ENCODE results near the gene ZNF266.
A peak's percentile ranks its signal among the peaks of the same experiment; 100 is the strongest.

The ZNF266 gene

DNA sequence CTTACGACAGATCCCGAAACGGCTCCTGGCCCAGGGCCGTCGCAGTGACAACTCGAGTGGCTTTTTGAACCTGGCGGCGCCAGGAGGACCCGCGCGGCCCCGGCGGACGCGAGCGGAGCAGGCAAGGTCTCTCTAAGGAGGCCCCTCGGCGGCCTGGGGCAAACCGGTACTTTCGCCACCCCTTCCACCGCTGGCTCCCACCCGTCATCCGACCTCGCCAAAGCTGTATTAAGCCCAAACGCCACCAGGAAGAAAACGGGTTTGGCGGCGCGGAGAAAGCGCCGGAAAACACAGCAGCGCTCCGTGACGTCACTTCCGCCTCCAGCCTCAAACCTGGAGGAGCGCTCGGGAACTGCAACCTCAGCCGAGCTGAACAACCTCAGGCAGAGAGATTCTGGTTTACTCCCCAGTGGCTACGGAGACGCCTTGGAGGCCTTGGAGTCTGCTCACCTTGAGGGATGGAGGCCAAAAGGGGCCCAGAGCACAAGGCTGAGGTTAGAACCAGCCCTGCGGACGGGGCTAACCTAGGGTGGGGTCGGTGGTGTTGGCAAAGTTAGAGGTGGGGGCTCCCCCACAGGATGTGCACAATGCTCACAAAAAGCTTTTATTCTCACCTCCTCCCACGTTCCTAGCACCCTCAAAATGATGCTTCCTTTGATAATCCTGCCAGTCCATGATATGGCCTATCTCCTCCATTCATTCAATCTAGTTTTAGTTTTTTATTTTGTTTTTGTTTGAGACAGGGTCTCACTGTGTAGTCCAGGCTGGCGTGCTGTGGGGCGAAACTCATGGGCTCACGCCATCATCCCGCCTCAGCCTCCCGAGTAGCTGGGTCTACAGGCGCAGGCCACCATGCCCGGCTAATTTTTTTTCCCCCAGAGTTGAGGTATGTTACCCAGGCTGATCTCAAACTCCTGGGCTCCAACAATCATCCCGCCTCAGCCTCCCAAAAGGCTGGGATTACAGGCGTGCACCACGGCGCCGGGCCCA lies at the start of gene ZNF266:
Gene ZNF266 (minus strand): TSS at position 295 of the 990 bp plus-strand sequence. CDS start 15,484 bp downstream, outside the sequence.
- peak; percentile 81 to 84 for DNase-seq (ENCODE audit: low read depth in 2 of 2, low spot score in 1 of 2)

DNA sequence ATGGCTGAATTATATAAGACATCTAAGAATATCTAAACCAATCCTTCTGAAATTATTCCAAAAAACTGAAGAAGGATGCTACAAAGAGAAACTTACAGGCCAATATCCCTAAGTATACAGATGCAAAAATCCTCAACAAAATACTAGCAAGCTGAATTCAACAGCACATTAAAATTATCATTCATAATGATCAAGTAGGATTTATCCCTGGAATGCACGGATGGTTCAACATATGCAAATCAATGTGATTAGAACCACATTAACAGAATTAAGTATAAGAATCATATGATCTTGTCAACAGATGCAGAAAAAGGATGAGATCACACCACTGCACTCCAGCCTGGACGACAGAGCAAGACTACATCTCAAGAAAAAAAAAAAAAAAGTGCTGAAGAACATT lies 49.8 kb upstream of the ZNF266 start:
- DNase-seq (ENCODE audit: low read depth in 2 of 2, low spot score in 1 of 2): no peak

DNA sequence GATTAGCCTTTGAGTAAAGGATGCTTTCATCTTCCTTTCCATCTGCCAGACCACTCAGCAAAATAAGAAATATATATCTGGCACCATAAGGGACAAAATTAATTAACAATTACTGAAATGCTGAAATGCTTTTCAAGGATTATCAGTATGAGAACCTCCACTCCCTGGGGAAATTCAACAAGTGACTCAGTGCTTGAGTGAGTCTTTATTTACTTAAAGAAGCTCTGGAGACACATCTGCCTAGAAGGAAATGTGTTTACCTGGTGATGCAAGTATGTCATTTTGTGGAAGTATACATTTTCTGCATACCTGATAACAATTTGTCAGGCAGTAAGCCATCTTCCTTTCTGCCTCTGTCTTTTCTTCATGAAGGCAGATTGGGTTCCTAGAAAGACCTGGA lies 39.6 kb upstream of the ZNF266 start:
- DNase-seq (ENCODE audit: low read depth in 2 of 2, low spot score in 1 of 2): no peak

DNA sequence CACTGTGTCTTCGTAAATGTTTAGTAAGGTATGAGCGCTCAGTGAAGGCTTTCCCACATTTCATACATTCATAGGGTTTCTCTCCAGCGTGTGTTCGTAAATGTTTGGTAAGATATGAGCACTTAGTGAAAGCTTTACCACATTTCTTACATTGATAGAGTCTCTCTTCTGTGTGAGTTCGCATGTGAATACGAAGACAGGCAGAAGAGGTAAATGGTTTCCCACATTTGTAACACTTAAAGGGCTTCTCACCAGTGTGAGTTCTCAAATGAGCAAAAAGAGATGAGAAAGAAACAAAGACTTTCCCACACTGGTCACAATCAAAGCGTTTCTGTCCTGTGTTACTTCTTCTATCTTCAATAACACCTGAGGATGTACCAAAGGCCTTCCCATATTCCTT lies 31.8 kb upstream of the ZNF266 start:
- DNase-seq (ENCODE audit: low read depth in 2 of 2, low spot score in 1 of 2): no peak

DNA sequence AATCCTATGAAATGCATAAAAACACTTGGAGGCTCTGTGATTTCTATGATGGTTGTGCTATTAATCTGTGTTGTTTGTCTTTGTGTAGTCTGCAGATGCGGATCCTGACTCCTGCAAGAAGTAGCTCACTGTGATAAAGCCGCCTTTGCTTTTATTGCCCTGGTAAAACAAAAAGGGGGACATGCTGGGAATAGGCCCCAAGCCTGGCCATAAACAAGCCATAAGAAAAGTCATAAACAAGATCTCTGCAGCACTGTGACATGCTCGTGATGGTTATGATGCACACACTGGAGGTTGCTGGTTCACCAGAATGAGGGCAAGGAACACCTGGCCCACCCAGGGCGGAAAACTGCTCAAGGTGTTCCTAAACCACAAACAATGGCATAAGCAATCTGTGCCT lies 26.6 kb upstream of the ZNF266 start:
- DNase-seq (ENCODE audit: low read depth in 2 of 2, low spot score in 1 of 2): no peak

DNA sequence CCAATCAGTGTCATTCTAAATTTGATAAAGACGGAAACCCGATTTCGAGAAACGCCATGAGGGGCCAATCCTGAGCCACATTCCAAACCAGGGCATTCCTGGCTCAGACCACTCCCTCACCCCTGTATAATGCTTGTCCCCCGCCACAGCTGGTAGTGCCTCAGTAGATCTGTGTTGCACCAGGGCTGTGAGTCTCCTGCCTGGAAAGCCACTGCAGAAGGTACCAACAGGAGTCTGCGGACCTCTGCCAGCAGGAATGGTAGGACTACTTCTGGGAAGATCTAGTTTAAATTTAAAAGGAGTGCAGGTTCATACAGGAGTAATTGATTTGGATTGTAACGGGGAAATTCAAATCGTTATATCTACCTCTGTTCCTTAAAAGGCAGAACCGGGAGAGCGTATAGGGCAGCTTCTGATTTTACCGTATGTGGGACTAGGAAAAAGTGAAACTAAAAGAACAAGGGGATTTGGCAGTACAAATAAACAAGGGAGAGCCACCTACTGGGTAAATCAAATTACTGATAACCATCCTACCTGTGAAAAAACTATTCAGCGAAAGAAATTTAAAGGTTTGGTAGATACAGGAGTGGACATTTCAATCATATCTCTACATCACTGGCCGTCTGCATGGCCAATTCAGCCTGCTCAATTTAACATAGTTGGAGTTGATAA lies 20.8 kb upstream of the ZNF266 start:
- DNase-seq (ENCODE audit: low read depth in 2 of 2, low spot score in 1 of 2): no peak

DNA sequence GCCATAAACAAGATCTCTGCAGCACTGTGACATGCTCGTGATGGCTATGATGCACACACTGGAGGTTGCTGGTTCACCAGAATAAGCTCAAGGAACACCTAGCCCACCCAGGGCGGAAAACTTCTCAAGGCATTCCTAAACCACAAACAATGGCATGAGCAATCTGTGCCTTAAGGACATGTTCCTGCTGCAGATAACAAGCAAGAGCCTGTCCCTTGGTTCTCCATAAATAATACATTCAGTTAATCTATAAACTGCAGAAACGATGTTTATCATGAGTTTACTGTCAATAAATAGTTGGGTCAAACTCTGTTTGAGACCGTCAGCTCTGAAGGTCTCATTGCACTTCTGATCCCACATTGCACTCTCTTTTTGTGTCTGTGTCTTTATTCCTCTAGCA lies 18.6 kb upstream of the ZNF266 start:
- no peak for DNase-seq (ENCODE audit: low read depth in 2 of 2, low spot score in 1 of 2)

DNA sequence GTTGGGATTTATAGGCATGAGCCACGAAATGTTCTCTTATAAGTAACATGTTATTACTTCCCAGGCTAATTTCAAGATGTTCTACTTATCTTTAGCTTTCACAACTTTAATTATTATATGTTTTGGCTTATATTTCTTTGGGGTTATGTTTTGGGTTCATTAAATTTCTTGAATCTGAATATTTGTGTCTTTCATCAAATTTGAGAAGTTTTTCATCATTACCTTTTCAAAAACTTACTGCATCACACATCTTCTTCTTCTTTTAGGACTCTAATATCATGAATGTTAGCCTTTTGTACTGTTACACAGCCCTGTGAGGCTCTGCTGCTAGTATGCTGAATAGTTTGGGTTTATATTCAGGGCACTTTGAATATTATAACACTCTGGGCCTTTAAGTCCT lies 9.7 kb upstream of the ZNF266 start:
- no peak for DNase-seq (ENCODE audit: low read depth in 2 of 2, low spot score in 1 of 2)

DNA sequence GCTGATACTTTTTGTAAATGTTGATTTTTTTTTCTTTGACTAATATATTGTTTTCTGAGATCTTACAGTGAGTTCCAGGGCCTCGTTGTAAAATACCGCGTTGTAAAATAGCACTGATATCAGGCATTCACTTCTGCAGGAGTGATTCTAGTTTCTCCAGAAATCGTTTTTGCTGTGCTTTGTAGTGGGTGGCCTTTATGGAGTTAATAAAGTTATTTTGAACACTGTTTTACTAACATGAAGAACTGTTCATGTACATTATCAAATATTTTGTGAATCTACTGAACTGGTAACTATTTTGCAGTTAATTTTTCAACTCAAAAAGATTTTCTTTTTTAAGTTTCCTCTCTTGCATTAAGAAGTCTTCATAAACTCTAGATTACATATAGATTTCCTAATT lies 985 bp upstream of the ZNF266 start:
- DNase-seq (ENCODE audit: low read depth in 2 of 2, low spot score in 1 of 2): no peak

DNA sequence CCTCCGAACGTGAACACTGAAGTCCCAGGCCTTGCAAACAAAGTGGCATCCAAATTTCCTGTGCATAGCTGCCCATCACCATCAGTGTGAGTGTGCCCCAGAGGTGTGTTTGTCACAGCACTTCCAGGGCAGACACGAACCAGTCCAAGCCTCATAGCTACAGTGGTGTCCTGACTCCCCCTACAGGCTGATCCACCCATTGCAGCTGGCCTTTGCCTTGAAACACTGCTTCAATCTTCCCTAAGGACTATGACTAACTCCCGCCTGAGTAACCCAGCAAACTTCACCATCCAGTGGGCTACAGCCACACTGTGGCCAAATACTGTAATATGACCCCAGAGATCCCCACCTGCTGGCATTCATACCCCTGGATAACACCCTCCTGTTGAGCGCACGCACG lies 3.9 kb downstream of the ZNF266 start:
- DNase-seq (ENCODE audit: low read depth in 2 of 2, low spot score in 1 of 2): peak in 1 of 2 donors; percentile 32

DNA sequence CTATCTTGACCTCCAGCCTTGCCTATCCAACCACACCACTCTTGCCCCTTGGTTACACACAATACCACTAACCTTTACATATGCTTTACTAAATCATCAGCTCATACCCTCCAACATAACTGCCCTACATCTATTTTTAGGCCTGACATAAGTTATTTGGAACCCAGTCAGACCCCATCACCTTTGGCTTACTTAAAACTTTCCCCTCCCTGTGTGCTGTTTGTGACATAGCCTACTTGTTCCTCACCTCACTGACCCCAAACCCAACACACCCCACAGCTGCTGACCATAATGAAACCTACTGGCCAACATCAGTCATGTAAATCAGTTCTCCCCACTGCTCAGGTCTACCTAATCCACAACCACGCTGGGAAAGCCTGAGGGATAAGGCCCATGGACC lies 4.9 kb downstream of the ZNF266 start:
- no peak for DNase-seq (ENCODE audit: low read depth in 2 of 2, low spot score in 1 of 2)

DNA sequence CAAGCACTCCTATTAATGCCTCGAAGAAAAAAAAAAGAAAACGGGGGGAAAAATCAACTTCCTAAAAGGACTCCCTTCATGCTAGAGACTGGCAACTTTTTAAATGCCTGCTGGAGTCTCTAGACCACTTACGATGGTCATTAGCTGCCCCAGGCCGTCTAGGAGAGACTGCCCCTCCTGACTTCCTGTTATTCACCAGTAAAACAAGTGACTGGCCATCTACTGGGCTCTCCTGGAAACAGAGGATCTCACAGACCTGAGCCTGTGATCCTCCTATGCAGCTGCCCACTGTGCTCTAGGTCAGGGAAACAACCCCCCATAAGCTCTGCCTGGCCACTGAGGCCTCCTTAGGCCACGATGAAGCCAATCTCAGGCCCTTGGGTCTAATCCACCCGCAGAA lies 7.4 kb downstream of the ZNF266 start:
- DNase-seq (ENCODE audit: low read depth in 2 of 2, low spot score in 1 of 2): no peak

DNA sequence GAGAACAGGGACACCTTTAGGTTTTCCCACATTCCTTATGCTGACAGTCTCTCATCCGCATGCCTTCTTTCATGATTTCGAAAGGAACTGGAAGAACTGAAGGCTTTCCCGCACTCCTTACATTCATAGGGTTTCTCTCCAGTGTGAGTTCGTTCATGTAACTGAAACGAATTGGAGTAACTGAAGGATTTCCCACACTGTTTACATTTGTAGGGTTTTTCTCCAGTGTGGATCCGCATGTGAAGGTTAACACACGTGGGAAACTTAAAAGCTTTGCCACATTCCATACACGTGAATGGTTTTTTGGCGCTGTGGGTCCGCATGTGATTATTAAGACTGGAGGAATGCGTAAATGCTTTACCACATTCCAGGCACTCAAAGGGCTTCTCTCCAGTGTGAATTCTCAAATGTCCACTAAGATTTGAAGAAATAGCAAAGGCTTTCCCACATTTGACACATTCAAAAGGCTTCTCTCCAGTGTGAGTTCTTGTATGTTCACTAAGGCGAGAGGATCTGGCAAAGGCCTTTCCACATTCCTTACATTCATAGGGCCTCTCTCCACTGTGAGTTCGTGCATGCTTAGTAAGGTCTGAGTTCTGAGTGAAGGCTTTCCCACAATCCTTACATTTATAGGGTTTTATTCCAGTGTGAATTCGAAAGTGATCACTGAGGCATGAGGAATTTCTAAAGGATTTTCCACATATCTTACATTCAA lies 22.0 kb downstream of the ZNF266 start:
- DNase-seq (ENCODE audit: low read depth in 2 of 2, low spot score in 1 of 2): no peak

DNA sequence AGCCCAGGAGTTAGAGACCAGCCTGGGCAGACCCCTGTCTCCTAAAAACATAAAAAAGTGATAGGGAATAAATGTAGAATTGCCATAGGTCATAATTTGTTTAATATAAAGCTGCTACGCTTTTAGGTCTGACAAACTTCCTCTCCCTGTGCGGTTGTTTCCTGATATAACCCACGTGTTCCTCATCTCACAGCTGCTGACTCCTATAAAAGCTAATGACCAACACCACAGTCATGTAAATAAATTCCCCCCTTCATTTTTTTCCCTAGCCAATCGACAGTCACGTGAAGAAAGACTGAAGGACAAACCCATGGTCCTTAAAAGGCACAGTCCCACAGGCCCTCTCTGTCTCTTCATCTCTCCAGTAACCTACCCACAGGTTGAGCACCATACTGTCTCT lies 27.5 kb downstream of the ZNF266 start:
- no peak for DNase-seq (ENCODE audit: low read depth in 2 of 2, low spot score in 1 of 2)

DNA sequence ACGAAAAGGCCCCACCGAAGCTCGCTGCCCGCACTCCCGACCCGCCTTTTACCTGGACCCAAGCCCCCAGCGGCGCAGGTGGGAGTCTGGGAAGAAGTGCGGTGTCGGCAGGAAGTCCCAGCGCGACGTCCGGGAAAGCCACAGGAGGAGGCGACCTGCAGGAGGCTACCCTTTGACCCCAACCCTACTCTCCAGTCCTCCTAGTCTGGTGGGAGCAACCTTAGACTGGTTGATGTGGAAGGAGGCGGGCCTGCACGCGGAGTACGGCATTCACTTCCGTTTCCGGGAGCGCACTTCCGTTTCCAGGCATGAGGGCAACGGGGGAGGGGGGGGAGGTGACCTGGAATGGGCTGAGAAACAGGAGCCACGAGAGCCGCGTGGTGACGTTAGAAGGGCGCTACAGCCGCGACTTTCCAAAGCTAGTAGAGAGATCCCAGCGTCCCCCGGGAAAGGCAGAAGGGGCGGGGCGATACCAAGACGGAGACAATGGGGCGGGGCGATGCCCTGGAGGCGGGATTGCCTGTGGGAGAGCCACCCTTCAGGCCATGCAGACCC lies 28.5 kb downstream of the ZNF266 start:
- DNase-seq (ENCODE audit: low read depth in 2 of 2, low spot score in 1 of 2): peak; percentile 2 to 23

DNA sequence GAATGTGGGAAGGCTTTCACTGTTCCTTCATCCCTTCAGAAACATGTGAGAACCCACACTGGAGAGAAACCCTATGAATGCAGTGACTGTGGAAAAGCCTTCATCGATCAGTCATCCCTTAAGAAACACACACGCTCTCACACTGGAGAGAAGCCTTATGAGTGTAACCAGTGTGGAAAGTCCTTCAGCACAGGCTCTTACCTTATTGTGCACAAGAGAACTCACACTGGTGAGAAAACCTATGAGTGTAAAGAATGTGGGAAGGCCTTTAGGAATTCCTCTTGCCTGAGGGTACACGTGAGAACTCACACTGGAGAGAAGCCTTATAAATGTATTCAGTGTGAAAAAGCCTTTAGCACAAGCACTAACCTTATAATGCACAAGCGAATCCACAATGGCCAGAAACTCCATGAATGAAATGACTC lies 54.0 kb downstream of the ZNF266 start:
- no peak for DNase-seq (ENCODE audit: low read depth in 2 of 2, low spot score in 1 of 2)

DNA sequence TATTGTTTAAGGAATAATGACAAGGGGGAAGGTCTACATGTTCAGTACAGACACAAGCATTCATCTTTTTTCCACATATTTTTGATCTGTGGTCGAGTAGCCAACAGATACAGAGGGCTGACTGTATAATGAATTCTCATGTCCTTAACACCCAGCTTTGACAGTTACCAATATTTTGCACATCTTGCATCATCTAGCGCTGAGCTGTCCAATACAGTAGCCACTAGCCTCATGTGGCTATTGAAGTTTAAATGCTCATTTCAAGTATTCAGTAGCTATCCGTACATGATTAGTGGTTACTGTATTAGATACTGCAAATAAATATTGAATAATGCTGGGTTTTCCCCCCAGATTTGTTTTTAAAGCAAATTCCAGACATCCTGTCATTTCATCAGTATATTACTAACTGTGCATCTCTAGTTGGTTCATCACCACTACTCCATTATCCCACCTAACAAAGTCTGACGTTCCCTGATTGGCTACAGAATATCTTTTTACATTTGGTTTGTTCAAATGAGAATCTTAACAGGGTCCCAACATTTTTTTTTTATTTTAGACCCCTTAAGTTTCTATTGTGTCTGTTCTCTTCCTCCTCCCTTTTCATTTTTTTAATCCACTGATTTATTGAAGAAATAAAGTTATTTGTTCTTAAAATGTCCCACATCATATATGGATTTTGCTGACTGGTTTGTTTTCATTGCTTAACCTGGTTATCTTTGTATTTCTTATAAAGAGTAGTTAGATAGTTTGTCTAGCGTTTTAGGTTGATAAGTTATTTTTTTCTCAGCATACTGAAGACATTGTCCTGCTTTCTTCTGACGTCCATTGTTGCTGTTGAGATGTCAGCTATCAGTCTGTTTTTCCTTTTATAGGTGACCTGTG lies 64.4 kb downstream of the ZNF266 start:
- no peak for DNase-seq (ENCODE audit: low read depth in 2 of 2, low spot score in 1 of 2)

DNA sequence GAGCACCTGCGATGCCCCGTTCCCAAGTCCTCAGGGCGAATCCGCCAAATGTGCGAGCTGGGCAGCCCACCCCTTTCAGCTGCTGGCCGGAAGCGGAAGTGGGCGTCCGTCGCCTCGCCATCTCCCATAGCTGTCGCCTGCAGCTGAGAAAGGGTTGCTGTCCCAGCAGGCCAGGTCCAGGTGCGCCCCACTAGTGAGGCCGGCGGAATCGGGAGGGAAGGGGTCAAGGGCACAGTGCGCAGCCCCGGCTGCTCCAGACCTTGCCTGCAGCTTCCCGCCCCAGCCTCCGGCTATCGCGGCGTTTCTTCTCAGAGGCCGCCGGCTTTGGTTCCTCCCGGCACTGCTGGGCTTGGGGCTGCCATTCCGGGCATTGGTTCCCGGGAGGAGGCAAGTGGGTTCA lies 72.5 kb downstream of the ZNF266 start, which contains the start of gene ZNF177:
Gene ZNF177 (plus strand): TSS at position 109 of the 400 bp plus-strand sequence. CDS start 15,299 bp downstream, outside the sequence.
- DNase-seq (ENCODE audit: low read depth in 2 of 2, low spot score in 1 of 2): no peak

Data from stimulated activated CD8-positive, alpha-beta memory T cell treated with anti-CD3 and anti-CD28 coated beads, Interleukin-4, amount 100 ng/mL, for 4 hours (primary cell).